GM19452 (cell line): Measurements from ENCODE around the gene ZBTB8A.

ENCODE experiments used
- ATAC-seq: cut with Tn5 transposase; IDR thresholded peaks from one replicate; pipeline ENCODE4 v1.9.1; 2021; ENCODE audit not compliant: unreplicated experiment

ZBTB8A gene

GRCh38 chr1:32651461-32652073, 112.3 kb downstream of the ZBTB8A start:
- peak; percentile 37 for ATAC-seq

- no peak for ATAC-seq
These were observed 113.2 kb downstream of the ZBTB8A start for GRCh38 chr1:32652244-32652962.
